Activated T-cell treated with anti-CD3 and anti-CD28 coated beads for 1 hour (primary cell): Measurements from ENCODE around the gene TFCP2L1.

ENCODE experiments used
- DNase-seq: peaks from one replicate; pipeline ENCODE4 v3.0.0-alpha.2; 2020; ENCODE audit warnings: low read depth

The TFCP2L1 gene

GRCh38 chr2:121218386-121218938, 66.5 kb downstream of the TFCP2L1 start:
- DNase-seq: no peak

GRCh38 chr2:121217627-121218026, 67.4 kb downstream of the TFCP2L1 start:
- no peak for DNase-seq

- DNase-seq: no peak
Observed at GRCh38 chr2:121214296-121214695, 70.7 kb downstream of the TFCP2L1 start.

DNA sequence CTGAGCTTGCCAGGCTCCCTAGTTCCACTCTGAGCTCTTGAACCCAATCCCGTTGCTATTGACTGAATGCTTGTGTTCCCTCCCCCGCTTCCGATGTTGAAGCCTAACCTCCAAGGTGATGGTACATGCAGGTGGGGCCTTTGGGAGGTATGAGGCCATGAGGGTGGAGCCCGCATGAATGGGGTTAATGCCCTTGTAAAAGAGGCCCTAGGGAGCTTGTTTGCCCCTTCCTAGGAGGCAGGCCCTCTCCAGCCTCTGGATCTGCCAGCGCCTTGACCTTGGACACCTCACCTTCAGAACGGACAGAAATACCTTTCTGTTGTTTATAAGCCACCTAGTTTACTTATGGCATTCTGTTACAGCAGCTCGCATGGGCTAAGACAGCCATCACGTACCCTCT, 71.6 kb downstream of the TFCP2L1 start:
- DNase-seq: no peak

- DNase-seq: no peak
Observed at GRCh38 chr2:121212661-121213325, 72.2 kb downstream of the TFCP2L1 start.

- no peak for DNase-seq
Observed at GRCh38 chr2:121211689-121212151, 73.3 kb downstream of the TFCP2L1 start.

GRCh38 chr2:121211251-121211650, 73.8 kb downstream of the TFCP2L1 start:
- no peak for DNase-seq

- DNase-seq: no peak
Observed at GRCh38 chr2:121210691-121211090, 74.3 kb downstream of the TFCP2L1 start.

GRCh38 chr2:121209014-121209610, 75.9 kb downstream of the TFCP2L1 start:
- DNase-seq: no peak

DNA sequence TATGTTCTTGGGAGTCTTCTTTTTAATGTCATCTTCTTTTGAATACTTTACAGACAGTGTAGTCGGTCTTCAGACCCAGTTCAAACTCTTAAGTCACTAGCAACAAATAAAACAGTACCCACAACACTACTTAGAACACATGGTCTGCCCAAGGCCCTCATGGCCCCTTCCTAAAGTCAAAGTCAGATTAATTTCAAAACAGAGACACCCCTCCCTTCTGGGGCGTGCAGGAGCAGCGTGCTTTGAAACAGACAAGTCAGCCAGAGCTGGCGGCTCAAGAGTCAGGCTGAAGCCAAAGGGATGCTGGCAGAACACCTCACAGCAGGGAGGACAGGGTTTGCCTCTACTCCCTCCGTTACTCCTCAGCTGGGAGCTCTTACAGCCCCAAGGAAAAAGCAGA, 77.5 kb downstream of the TFCP2L1 start:
- DNase-seq: no peak

DNA sequence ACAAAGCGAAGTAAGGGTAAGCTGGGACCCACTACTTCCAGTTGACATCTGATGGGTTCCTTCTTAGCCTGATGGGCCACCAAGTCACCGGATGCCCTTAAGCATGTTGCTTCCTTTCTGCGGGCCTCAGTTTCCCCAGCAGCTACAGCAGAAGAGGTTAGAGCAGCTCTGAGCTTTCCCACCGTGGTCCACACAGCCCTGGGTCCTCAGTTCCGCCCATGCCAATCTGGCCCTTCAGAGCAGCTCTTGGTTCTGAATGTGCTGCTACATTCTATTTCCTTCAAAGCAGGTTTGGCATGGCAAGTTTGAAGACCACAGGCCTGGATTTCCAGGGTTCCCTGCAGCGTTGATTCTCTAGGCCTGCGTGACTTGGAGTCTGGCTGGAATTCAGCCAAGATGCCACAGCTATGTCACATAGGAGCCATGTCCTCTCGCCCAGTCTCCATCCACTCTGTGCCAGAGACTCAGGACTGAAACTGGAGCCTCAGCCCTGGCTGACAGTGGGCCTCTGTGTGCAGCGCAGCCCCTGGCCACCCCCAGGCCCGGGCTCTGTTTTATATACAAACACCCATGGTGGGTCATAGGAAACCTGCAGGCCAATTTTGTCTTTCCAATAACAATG, 79.6 kb downstream of the TFCP2L1 start:
- no peak for DNase-seq

GRCh38 chr2:121203591-121204249, 81.3 kb downstream of the TFCP2L1 start:
- DNase-seq: no peak

DNA sequence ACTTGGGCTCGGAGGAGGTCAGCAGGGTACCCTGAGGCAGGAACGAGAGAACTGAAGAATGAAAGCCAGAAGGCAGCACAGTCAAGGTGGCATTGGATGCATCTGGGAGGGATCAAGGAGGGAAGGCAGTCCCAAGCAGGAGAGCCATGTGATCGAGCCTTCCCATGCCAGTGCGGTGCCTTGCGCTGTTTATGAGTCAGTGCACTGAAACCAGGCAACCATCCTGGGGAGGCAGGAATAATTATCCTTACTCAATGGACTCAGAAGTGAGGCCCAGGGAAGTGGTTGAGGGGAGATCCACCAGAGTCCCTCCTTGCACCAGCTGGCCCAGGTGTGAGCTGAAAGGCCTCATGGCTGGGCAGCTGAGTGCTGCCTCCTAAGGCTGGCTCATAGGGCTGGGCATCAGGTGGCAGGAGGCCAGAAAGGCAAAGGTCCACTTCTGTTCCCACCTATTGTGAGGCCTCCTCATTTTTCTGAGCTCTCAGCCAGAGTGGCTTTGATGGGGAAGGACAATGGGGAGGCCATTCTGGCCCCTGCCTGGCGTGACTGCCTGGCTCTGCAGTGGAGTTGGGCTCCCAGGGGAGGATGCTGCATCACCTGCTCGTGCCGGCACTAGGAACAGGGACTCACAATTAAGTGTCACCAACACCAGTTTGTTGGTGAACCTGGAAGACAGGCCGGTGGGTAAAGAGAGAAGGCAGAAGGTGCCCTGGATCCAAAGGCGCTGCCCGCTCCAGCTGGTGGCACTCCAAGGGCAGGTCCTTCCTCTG, 82.3 kb downstream of the TFCP2L1 start:
- DNase-seq: no peak

- no peak for DNase-seq
Observed at GRCh38 chr2:121201796-121202195, 83.2 kb downstream of the TFCP2L1 start.

DNA sequence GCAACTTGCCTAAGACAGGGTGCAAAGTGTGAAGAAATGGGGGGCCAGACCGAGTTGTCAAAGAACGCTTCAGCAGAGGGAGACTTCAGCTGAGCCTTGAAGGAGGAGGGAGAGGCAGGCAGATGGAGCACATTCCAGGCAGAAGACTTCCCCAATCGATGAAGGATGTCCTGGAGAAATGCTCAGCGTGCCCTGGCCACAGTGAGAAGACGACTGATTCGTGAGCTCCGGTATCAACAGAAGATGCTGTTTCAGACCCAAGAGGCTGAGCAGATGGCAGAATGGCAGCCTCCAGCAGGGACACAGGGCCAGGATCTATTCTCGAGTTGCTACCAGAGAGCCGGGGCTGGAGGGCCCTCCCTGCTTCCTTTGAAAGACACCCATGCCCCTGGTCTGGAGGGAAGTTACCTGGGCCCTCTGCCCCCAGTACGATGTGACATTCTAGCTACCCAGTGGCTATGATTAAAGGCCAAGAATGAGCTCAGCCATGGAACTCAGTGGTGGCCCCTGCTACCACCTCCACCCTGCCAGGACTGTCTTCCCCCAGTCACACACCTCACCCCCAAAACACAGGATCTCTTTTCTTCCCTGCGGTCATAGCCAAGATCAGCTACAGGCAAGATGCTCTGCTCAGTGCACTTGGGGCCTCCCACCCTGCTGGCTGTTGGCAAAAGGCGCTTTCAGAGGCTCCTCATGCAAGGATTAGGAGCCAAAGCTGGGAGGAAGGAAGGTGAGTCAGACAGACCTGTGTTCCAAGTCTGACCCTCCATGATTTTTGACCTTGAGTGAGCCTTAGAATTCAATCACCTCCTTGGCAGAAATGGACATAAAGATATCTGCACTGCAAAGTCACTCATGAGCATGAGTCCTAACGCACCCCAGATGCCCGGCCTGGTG, 84.3 kb downstream of the TFCP2L1 start:
- no peak for DNase-seq

DNA sequence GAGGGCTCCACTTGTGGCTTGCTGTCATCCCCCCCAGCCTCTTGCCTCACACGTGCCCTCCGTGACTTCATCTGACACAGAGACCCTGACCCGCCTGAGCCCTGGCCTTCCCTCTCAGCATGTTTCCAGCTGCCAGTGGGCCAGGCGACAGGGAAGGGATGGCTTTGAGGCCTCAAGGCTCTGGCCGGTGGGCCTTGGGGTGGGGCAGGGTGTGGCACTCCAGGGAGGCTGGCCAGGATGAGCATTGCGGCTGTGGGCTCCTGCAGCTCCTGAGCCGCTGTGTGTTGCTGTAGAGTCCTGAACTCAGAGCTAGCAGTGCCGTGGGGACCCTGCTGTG, 85.0 kb downstream of the TFCP2L1 start:
- DNase-seq: no peak

DNA sequence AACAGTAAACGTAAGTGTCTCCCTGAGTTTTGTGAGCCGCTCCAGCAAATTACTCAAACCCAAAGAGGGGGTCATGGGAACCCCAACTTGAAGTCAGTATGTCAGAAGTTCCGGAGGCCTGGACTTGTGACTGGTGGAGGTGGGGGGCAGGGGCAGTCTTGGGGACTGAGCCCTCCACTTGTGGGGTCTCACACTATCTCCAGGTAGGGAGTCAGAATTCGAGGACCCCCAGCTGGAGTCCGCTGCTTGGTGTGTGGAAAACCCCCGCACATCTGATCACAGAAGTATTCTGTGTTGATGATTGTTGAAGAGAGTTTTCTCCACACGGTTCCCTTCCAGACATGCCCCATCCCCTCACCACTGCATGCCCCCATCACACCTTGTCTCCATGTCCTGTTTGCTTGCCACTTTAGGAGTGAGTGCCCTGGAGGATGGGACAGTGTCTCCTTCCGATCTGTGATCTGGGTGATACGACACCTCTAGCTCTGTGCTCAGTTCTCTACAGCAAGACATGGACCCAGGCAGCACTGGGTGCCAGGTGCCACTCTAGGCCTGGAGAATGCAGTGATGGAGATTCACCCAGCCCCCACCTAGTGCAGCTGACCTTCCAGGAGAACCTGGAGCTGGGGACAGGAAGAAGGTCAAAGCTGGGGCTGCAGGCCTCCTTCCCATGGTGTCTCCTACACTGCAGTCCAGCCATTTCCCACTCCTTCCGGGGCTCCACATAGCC, 85.6 kb downstream of the TFCP2L1 start:
- no peak for DNase-seq

DNA sequence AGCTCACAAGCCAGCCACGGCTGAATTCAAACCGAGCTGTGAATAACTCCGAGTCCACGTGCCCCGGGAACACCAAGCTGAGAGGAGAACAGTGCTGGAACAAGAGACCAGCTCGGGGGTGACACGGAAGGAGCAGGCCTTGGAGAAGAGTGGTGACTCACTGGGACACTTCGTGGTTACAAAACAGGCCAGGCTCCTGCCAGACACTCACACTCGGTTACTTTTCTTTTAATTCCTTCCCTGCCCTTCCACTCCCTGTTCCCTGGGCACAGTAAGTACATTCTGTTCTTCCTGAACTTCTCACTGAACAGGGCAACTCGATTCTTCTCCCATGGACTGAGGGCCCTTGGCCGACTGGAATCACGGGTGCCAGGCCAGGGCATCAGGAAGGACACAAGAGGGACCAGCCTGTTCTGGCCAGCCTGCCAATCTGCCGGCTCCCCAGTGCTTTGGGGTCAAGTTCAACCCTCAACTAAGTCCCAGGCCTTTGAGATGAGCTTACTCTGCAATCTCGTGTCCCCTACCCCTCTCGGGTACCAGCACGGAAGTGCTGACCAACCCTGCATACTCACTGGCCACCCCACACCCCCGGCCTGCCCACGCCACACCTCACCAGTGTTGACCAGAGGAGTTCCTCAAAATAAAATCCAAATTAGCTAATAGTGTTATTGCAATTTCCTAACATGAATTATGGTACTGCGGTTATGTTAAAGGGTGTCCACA, 87.5 kb downstream of the TFCP2L1 start:
- DNase-seq: no peak

- no peak for DNase-seq
Observed at GRCh38 chr2:121196849-121197155, 88.2 kb downstream of the TFCP2L1 start.
